ENCODE measurements around the gene ST8SIA2. TPM values are rescaled to one million over a fixed set of nuclear protein-coding genes. Genes with fewer than 3 reads are reported as not detected.

Gene ST8SIA2
- total RNA-seq: not detected in 2 replicates

GRCh38 chr15:92393071-92393979 lies at the start of gene ST8SIA2:
Gene ST8SIA2 (plus strand): TSS chr15:92393881. CDS start chr15:92394065, 184 bp downstream.

All from aortic smooth muscle cell (primary cell).